Smooth muscle cell (in vitro differentiated cells): ENCODE measurements around the gene NTSR1. TPM values are rescaled to one million over a fixed set of nuclear protein-coding genes. Genes with fewer than 3 reads are reported as not detected.

Source experiments
- DNase-seq: peaks from one replicate; lab custom pipeline; 2025; ENCODE audit not compliant: unreplicated experiment; lab: John Stamatoyannopoulos, UW
- H2AFZ ChIP-seq: fragments of 200-600 bp; sonication (generic); 2 replicates; pipeline ENCODE4 v1.6.0; 2016; ENCODE audit warnings: antibody characterized with exemption, low read depth, mild to moderate bottlenecking
- H3F3A ChIP-seq: fragments of 200-600 bp; sonication (generic); 2 replicates; pipeline ENCODE4 v1.6.0; 2017; ENCODE audit warnings: antibody characterized with exemption, low read depth
- H3K27ac ChIP-seq: fragments of 200-600 bp; sonication (generic); 2 replicates; pipeline ENCODE4 v1.5.1; 2016; ENCODE audit warnings: low read depth, mild to moderate bottlenecking
- H3K27me3 ChIP-seq: fragments of 200-600 bp; sonication (generic); 2 replicates; pipeline ENCODE4 v1.6.1; 2016; ENCODE audit warnings: low read depth, mild to moderate bottlenecking
- H3K36me3 ChIP-seq: fragments of 200-600 bp; sonication (generic); 2 replicates; pipeline ENCODE4 v1.5.1; 2016; ENCODE audit warnings: low read depth
- H3K4me1 ChIP-seq: fragments of 200-600 bp; sonication (generic); 2 replicates; pipeline ENCODE4 v1.5.1; 2016; ENCODE audit warnings: low read depth
- H3K4me2 ChIP-seq: fragments of 200-600 bp; sonication (generic); 2 replicates; pipeline ENCODE4 v1.6.0; 2016; ENCODE audit warnings: mild to moderate bottlenecking
- H3K4me3 ChIP-seq: fragments of 200-600 bp; sonication (generic); 2 replicates; pipeline ENCODE4 v1.5.1; 2016; ENCODE audit warnings: mild to moderate bottlenecking
- H3K79me2 ChIP-seq: fragments of 200-600 bp; sonication (generic); 2 replicates; pipeline ENCODE4 v1.6.0; 2016; ENCODE audit warnings: low read depth, mild to moderate bottlenecking
- H3K9ac ChIP-seq: fragments of 200-600 bp; sonication (generic); 2 replicates; pipeline ENCODE4 v1.6.0; 2016; ENCODE audit warnings: low read depth
- H3K9me3 ChIP-seq: fragments of 200-600 bp; sonication (generic); replicated peaks from 2 replicates; pipeline ENCODE4 v1.5.1; 2016; ENCODE audit warnings: low read depth
- H4K20me1 ChIP-seq: fragments of 200-600 bp; sonication (generic); 2 replicates; pipeline ENCODE4 v1.6.0; 2016; ENCODE audit warnings: low read depth
- CTCF ChIP-seq: fragments of 200-600 bp; sonication (generic); IDR thresholded peaks from 2 replicates; pipeline ENCODE4 v1.5.1; 2017; ENCODE audit warnings: borderline replicate concordance, mild to moderate bottlenecking, antibody characterized with exemption; ENCODE audit not compliant: insufficient read depth, poor library complexity, severe bottlenecking
- WGBS: methylation state at CpG from one replicate; pipeline ENCODE4 v1.1.7; 2016; ENCODE audit warnings: low lambda C conversion rate; 5-methylcytosine and 5-hydroxymethylcytosine counted together
- polyA plus RNA-seq: library from polyadenylated mRNA; unstranded; fragments of >200 nt; fragmentation: Nextera tagmentation; extraction: Ambion mirVana; gene quantifications from 2 replicates; pipeline ENCODE4 v1.2.1, GENCODE V29; 2016
- total RNA-seq: library from RNA; depleted of rRNA; stranded (reverse); fragments of >200 nt; gene quantifications from 2 replicates; pipeline ENCODE4 v1.2.3, GENCODE V29; 2014

NTSR1 gene
- total and polyA plus RNA-seq, 2 experiments from 2014 or later = 0.09 TPM; not detected in 1

GRCh38 chr20:62726276-62726675 is 17.6 kb downstream of the NTSR1 start:
- H3K36me3 ChIP-seq = no peaks in the 10 kb centered on the region
- no peak overlapping the region for H3K4me2 ChIP-seq
- no peak overlapping the region for H3K27ac ChIP-seq
- H3K4me1 ChIP-seq = no peaks in the 10 kb centered on the region
- no peak overlapping the region for H3K9ac ChIP-seq
- H3K4me3 ChIP-seq = no peak overlapping the region
- H3K27me3 ChIP-seq = peaks cover 9% of the 10 kb centered on the region
- no peaks in the 10 kb centered on the region for H3K9me3 ChIP-seq
- DNase-seq = no peak
- WGBS = 86% methylated on average over 12 of the region's 12 CpGs
- no peaks in the 10 kb centered on the region for H3F3A ChIP-seq
- no peaks in the 10 kb centered on the region for H4K20me1 ChIP-seq
- H3K79me2 ChIP-seq = no peaks in the 10 kb centered on the region
- no peak overlapping the region for H2AFZ ChIP-seq
- TF ChIP-seq CTCF = no peak

GRCh38 chr20:62726716-62727583 is 18.3 kb downstream of the NTSR1 start:
- Histone ChIP-seq H3K9ac (no peak overlapping the region), H4K20me1 (no peaks in the 10 kb centered on the region), H3K79me2 (no peaks in the 10 kb centered on the region), H3K27ac (no peak overlapping the region), H2AFZ (no peak overlapping the region), H3K4me3 (no peak overlapping the region), H3K27me3 (peaks cover 9% of the 10 kb centered on the region), H3K9me3 (no peaks in the 10 kb centered on the region), H3F3A (no peaks in the 10 kb centered on the region), H3K4me2 (no peak overlapping the region), H3K4me1 (no peaks in the 10 kb centered on the region), H3K36me3 (no peaks in the 10 kb centered on the region)
- TF ChIP-seq CTCF = no peak
- WGBS = 89% methylated on average over 23 of the region's 31 CpGs
- no peak for DNase-seq

- no peak for DNase-seq
These were observed 19.0 kb downstream of the NTSR1 start for GRCh38 chr20:62727584-62728027.

More at GRCh38 chr20:62727584-62728027, 19.0 kb downstream of the NTSR1 start:
- Histone ChIP-seq H2AFZ (no peak overlapping the region), H3K27ac (no peak overlapping the region), H3K4me2 (no peak overlapping the region), H3K9ac (no peak overlapping the region), H3K9me3 (no peaks in the 10 kb centered on the region), H3K4me3 (no peak overlapping the region), H3K4me1 (no peaks in the 10 kb centered on the region), H3K36me3 (no peaks in the 10 kb centered on the region), H4K20me1 (no peaks in the 10 kb centered on the region), H3K79me2 (no peaks in the 10 kb centered on the region), H3K27me3 (peaks cover 9% of the 10 kb centered on the region), H3F3A (no peaks in the 10 kb centered on the region)
- no peak for TF ChIP-seq CTCF
- WGBS = 90% methylated on average over 14 of the region's 15 CpGs
